Measurements from ENCODE around the gene TOP1. TPM values are rescaled to one million over a fixed set of nuclear protein-coding genes. Genes with fewer than 3 reads are reported as not detected.

The TOP1 gene
- total and polyA plus RNA-seq, 9 of the 15 experiments (the other 6 are each of a cell fraction or from before 2014, with no cell fraction given): 26.4 to 127 (median 39.6) TPM

GRCh38 chr20:41137614-41138474, 109.2 kb downstream of the TOP1 start (continued):
- TF ChIP-seq RAD51 (IDR thresholded peaks at IDR 0.05; ENCODE audit: borderline replicate concordance, low read depth): peak; percentile 83
- peak; percentile 40 for TF ChIP-seq POLR2A (conservative IDR thresholded peaks at IDR 0.05)
- TF ChIP-seq ZNF609 (CRISPR knock-in tag; IDR thresholded peaks at IDR 0.05; ENCODE audit: borderline replicate concordance): no peak
- peak; percentile 52 for TF ChIP-seq POLR2G (IDR thresholded peaks at IDR 0.05; ENCODE audit: low read depth, low read length)
- TF ChIP-seq HLTF (IDR thresholded peaks at IDR 0.05): no peak
- no peak for TF ChIP-seq ZSCAN29 (IDR thresholded peaks at IDR 0.05)
- TF ChIP-seq PHF20 (IDR thresholded peaks at IDR 0.05; ENCODE audit: partially characterized antibody): no peak
- TF ChIP-seq ZNF561 (CRISPR knock-in tag; conservative IDR thresholded peaks at IDR 0.05): no peak
- TF ChIP-seq ADNP (tag; IDR thresholded peaks at IDR 0.05): no peak
- TF ChIP-seq ZNF239 (CRISPR knock-in tag; IDR thresholded peaks at IDR 0.05): no peak
- TF ChIP-seq ZSCAN32 (CRISPR knock-in tag; IDR thresholded peaks at IDR 0.05): no peak
- TF ChIP-seq L3MBTL2 (IDR thresholded peaks at IDR 0.05): peak; percentile 55
- no peak for TF ChIP-seq ZEB2 (IDR thresholded peaks at IDR 0.05)
- no peak for TF ChIP-seq THRAP3 (IDR thresholded peaks at IDR 0.05; ENCODE audit: borderline replicate concordance)
- TF ChIP-seq PCBP2 (IDR thresholded peaks at IDR 0.05; ENCODE audit: low read depth, low read length, poor library complexity, severe bottlenecking): no peak
- TF ChIP-seq ZBTB12 (CRISPR knock-in tag; IDR thresholded peaks at IDR 0.05): 0 out of 2 replicates have a peak, but pooled peaks have one; percentile 19
- TF ChIP-seq NR2C1 (IDR thresholded peaks at IDR 0.05): peak; percentile 74
- TF ChIP-seq NR2C1 (tag; IDR thresholded peaks at IDR 0.05): peak; percentile 61; the same call in 1 of the 2 replicates
- no peak for TF ChIP-seq ARID1B (IDR thresholded peaks at IDR 0.05)
- TF ChIP-seq ZNF518B (CRISPR knock-in tag; IDR thresholded peaks at IDR 0.05): no peak
- no peak for TF ChIP-seq CREB1 (IDR thresholded peaks at IDR 0.05)
- TF ChIP-seq CREB1 (CRISPR knock-in tag; IDR thresholded peaks at IDR 0.05): no peak; the same call in 1 of the 2 replicates
